COLO668 (cell line): ENCODE data around the gene SUPT4H1.

Source experiments
- DNase-seq: peaks from one replicate; lab custom pipeline; 2025; ENCODE audit not compliant: unreplicated experiment; lab: John Stamatoyannopoulos, UW

Gene SUPT4H1

GRCh38 chr17:58365185-58365979, 13.4 kb upstream of the SUPT4H1 start:
- DNase-seq: no peak

DNA sequence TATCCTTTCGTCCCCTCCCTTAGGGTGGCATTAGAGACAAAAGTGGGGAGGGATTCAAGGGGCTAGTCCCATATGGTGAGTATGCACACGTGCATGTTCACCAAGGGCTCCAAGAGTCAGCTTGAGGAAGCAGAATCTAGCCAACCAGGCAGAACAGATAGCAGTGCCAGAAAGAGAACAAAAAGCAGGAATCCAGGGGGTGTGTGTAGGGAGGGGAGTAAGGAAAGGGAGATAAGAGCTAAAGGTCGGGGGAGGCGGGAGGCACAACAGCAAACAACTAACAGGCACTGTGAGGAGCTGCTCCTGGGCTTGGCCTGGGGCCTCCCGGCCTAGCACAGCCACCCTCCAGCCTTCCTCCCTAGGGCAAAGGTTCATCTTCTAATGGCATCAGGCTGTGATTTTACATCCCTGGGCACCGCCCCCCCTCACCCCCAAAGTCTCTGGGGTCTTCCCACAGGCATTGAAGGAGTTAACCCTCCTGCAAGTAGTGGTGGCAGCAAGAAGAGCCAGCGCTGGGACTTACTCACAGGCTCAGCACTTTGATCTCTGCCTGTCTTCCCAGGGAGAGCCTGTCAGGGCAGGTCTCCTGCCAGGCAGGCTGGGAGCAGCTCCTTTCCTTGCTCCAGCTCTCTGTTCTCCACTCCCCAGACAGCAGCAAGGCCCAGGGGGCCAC, 12.4 kb upstream of the SUPT4H1 start:
- DNase-seq: no peak

DNA sequence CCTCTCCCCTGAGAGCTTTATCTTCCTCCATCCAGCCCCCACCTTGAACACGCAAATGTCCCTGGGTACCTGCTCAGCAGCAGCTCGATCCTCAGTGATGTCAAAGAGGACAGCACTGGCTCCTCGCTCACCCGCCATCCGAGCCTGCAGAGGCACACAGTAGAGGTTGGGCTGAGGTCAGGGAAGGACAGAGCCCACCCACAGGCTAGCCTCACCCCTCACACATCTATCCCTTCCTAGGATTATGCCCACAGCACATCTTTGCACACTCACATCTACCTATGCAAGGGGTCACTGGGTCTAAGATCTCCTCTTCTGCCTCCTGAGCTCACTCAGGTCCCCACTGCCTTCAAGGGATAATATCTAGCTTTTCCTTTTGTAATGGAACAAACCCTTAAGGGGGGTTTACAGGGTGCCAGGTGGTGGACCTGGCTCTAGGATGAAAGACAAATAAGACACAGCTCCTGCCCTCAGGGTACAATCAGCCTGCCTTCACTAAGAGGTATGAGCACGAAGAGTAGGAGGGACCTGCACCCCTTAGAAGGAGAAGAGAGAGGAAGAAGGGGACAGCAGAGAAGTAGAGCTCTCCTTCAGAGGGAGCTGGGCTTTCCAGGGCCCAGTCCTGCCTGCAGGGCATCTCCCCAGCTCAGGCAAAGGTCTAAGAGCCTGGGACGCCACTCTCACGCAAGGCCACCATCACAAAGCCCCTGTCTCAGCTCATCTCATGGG, 11.6 kb upstream of the SUPT4H1 start:
- DNase-seq: no peak

- DNase-seq: no peak
These were observed 10.5 kb upstream of the SUPT4H1 start for GRCh38 chr17:58362368-58363014.

- no peak for DNase-seq
These were observed 8.5 kb upstream of the SUPT4H1 start for GRCh38 chr17:58360296-58361063.

DNA sequence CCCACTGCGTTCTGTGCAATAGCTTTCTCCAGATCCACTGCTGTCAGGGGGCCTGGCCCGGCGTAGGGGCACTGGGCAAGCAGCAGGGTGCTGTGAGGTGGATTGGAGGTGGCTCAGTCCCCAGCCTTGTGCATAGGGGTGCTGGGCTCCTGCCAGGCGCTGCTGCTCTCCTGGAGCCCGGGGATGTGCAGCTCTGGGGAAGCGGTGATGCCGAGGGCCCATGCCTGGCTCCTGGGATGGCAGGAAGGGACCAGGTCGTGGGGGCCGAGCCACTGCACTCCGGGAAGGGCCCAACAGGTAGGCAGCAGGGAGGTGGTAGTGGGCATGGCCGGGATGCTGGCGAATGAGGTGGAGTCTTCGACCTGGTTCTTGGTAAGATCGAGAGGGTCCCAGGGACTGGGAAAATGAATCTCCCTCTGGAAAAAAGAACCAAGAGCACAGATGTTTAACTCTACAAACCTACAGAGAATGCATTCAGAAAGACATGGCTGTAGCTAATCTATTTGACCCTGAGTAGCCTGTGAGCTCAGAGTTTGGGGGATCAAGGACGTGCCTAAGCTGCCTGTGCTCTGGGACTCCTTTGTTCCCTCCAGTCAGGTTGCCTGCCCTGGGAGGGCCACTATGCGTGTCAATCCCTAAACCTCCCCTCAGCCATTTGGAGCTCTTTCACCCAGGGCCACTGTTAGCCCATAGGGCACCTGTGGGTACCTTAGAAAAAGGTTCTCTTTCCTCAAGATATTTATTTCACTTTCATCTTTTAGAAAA, 6.6 kb upstream of the SUPT4H1 start:
- DNase-seq: no peak

DNA sequence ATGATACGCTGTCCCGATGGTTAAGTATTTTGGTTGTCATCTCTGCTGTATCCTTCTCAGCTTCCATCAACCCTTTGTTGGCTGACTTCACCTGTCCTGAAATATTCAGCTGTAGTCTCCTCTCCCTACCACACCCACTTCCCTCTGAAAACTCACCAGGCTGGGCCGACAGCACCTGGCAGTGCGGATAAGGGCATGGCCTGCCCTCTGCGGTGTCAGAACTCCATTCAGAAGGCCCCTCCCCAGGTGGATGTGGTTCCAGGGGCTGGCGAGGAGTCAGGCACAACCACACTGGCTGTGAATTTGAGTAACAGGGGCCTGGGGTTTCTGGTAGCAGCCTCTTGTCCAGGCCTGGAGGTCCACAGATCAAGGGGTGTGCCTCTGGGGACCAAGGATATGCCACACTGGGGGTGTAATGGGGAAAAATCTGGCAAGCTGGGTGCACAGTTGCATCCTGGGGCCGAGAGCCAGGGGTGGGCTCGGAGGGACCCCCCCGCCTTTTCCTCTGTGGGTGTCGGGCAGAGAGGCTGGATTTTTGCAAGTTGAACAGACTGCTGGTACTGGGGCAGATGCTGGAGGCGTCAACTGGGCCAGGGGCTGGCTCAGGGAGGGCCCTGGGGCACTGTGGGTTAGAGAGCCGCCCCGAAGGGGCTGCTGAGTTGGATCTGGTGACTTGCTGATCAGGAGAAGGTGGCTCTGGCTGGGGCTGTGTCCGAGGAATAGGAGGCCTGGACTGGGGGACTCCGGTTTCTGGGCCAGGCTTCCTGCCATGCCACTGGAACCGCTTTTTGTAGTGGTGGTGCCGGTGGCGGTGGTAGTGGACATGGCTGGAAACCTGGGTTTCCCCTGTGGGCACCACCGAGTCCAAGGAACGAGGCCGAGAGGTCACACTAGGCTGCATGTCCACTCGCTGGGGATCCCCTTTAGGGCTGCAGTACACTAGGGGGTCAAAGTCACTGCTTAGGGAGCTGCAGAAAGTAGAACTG, 5.6 kb upstream of the SUPT4H1 start:
- DNase-seq: no peak

GRCh38 chr17:58356231-58356630, 4.2 kb upstream of the SUPT4H1 start:
- DNase-seq: no peak

DNA sequence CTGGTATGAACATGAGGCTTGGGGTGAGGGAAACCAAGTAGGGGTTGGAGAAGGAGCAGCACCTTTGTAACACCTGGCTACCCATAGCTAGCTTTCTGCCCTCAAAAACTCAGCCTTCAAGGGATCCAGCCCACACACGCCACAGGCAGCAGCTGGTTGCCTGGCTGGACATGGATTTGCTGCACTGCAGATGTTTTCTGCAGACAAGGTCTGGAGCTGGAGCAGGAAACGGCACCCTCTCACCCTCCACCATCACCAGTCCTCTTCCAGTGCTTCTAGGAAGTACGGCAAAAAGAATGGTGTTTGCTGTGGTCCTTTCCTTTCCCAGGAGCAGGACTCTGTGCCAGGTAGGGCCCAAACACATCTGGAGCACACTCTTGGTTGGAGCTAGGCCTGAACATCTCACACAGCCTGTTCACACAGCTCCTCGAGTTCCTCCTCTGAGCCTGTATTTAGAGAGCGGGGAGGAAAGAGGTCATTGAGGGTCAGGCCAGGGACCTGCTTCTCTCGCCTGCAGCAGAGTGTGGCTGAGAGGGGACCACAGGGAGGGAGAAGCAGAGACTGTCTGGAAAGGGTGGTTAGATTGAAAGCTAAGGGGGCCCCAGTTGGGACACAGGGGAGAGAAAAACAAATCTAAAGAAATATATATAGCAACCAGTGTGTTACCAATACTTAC, 2.7 kb upstream of the SUPT4H1 start:
- DNase-seq: no peak

GRCh38 chr17:58353389-58353825, 1.4 kb upstream of the SUPT4H1 start:
- DNase-seq: no peak

DNA sequence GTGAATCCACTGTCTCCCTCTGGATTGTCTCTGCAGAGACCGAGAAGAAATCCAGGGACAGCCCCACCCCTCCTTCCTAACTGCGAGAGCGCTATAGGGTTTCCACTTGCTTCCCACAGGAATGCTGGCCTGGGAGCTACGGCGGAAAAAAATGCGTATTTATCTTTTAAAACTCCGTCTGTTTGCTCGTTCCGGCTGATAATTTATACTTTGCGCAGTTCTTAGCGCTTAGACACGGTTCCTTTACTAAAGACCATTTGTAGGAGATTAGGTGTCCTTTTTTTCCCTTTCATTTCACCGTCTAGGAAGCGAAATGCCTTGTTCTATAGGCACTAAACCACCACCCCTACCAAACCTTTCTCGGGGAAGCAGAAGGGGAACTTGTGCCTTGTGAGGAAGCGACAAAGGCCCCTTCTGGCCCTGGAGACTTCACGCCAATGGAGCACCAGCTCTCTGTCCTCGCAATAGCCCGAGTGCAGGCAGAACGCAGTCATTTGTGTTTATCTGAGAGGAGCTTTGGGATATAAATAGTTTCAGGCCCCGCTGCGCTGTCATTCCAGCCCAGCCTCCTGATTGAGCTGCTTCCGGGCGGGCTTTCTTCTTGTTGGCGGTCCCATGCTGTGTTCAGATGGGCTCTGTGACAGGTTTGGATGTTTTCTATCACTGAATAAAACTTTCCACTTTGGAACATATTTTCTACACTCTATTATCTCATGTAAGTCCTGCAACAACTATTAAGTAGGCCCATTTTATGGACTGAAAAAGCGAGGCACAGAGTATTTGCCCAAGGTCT, 791 bp upstream of the SUPT4H1 start:
- no peak for DNase-seq

- no peak for DNase-seq
These were observed 819 bp downstream of the SUPT4H1 start for GRCh38 chr17:58351182-58351581.

- no peak for DNase-seq
These were observed 4.0 kb downstream of the SUPT4H1 start for GRCh38 chr17:58348038-58348437.

- DNase-seq: no peak
These were observed 6.5 kb downstream of the SUPT4H1 start for GRCh38 chr17:58345500-58345899.

DNA sequence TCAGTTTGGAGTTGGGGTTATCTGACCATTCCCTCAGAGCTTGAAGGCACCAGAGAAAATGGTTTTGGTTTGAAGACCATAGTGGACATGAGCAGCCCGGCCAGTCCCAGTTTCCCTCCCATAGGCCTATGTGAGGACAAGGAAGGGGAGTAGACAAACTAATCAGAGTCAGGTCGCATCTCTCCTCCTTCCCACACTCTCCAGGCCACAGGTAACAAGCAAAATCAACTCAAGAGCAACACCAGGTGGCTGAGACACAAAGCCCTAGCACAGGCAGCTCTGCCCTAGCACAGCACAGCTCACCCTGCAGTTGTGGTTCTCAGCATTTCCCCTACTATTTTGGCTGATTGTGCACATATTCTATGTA, 7.2 kb downstream of the SUPT4H1 start:
- no peak for DNase-seq

DNA sequence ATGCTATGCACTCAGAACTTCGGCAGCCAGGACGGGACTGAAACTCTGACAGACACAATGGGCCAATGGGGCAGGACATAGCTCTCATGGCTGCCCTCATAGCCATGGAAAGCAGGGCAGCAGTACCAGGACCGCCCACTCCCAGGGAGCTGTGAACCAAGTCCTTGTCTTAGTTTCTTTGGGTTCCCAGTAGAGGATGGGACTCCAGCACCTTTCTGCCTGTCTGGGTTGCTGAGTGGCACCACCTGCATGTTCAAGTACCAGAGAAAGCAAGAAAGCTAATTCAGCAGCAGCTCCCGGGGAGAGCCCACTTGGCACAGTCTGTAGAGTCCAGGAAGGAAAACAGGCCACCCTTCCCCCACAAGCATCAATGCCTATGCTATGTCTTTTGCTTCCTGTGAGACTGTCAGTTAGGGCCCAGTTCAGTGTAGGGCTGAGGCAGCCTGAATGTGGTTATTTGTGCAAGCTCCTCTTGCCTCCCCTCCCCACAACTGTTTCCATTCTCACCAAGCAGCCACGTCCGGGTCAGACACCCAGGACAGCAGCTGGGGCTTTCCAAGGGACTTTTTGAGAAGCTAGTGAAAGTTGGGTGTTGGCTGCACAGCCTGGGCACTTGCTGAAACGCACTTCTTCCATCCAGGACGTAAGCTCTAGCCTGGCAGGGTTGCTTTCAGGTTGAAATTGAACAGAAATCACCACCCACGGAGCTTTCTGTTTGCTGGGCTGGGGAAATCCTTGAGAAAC, 7.8 kb downstream of the SUPT4H1 start:
- DNase-seq: no peak

DNA sequence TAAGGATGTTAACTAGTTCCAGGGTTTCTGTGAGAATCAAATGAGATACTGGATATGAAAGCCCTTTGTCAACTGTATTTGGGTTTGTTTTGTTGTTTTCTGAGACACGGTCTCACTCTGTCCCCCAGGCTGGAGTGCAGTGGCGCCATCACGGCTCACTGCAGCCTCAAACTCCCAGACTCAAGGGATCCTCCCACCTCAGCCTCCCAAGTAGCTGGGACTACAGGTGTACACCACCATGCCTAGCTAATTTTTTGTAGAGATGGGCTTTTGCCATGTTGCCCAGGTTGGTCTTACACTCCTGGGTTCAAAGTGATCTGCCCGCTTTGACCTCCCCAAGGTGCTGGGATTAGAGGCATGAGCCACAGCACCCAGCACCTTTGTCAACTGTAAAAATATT, 8.9 kb downstream of the SUPT4H1 start:
- no peak for DNase-seq
